Psoas muscle (tissue), 8 donors: Measurements from ENCODE around the gene ACTL9. TPM values are rescaled to one million over a fixed set of nuclear protein-coding genes. Genes with fewer than 3 reads are reported as not detected.

Source experiments
- ATAC-seq, 4 donors: fragments of 200-7000 bp; cut with Tn5 transposase; one replicate each; pipeline ENCODE4 v1.9.1; 2020; ENCODE audit warnings: moderate library complexity in 3 of 4, mild to moderate bottlenecking in 2 of 4
- DNase-seq, 2 donors: peaks; one replicate each; pipeline ENCODE4 v3.0.0-alpha.2; 2020
- H3K27ac ChIP-seq: fragments of 200-600 bp; one replicate; pipeline ENCODE4 v1.8.0; 2022
- H3K27me3 ChIP-seq, 3 donors: fragments of 200-600 bp in 1 of 3; one replicate each; pipeline versions ENCODE4 v1.6.1 to v1.8.0; 2013 to 2022; ENCODE audit warnings: low read length in 2 of 3, mild to moderate bottlenecking in 2 of 3, moderate library complexity in 1 of 3; ENCODE audit not compliant: insufficient read depth in 3 of 3
- H3K36me3 ChIP-seq, 2 donors: fragments of 200-600 bp in 1 of 2; one replicate each; pipeline versions ENCODE4 v1.6.1 to v1.8.0; 2013 to 2022; ENCODE audit warnings: low read depth in 1 of 2, mild to moderate bottlenecking in 1 of 2, moderate library complexity in 1 of 2; ENCODE audit not compliant: insufficient read depth in 1 of 2
- H3K4me1 ChIP-seq: fragments of 200-600 bp; one replicate; pipeline ENCODE4 v1.8.0; 2022
- H3K4me3 ChIP-seq: fragments of 200-600 bp; one replicate; pipeline ENCODE4 v1.8.0; 2022; ENCODE audit warnings: mild to moderate bottlenecking
- H3K9me3 ChIP-seq: fragments of 200-600 bp; one replicate; pipeline ENCODE4 v1.8.0; 2022
- WGBS, 3 donors: extraction: QIAGEN DNeasy Blood & Tissue Kit; methylation state at CpG; one replicate each; pipeline versions ENCODE4 v1.1.6 to v1.1.7; 2013; 5-methylcytosine and 5-hydroxymethylcytosine counted together
- intact Hi-C, 2 donors: fragments of 100-400 bp; cut with DNase I; formaldehyde crosslinking; loops; one replicate each; pipeline versions ENCODE4 v1.11.0 to v1.14.2; 2022
- polyA plus RNA-seq, 3 donors: library from polyadenylated mRNA; stranded (reverse); fragments of 200-250 nt; gene quantifications; one replicate each; pipeline ENCODE4 v1.2.3, GENCODE V29; 2013
- total RNA-seq, 4 donors: library from RNA; stranded (reverse); fragmentation: NEBNext Ultra II Directional in 2 of 4; extraction: Animal tissue kit (Norgen Biotek cat#: 25700) in 2 of 4; gene quantifications; one replicate each; pipeline versions ENCODE4 v1.2.1 to v1.2.4, GENCODE V29; 2021 to 2023
- TF ChIP-seq, protein P1 (sequence below): fragments of 200-600 bp; IDR thresholded peaks from one replicate; pipeline ENCODE4 v1.8.0; 2022; ENCODE audit warnings: antibody characterized with exemption
- donor health status: healthy with polysubstance abuse.
- donor health status: DM: no; HTN: no; CAD: no; lungs with moderate emphysema.
- donor health status: Bipolar disorder and iron deficiency.
- donor health status: healthy.
- donor health status: DM: yes; HTN: yes; CAD: no.
- donor health status: DM: no; HTN: no; CAD: no.
- donor health status: DM: no; HTN: no; CAD: no.
- donor health status: DM: yes; HTN: yes; CAD: no.

Gene ACTL9
- total and polyA plus RNA-seq, 7 donors: not detected

DNA sequence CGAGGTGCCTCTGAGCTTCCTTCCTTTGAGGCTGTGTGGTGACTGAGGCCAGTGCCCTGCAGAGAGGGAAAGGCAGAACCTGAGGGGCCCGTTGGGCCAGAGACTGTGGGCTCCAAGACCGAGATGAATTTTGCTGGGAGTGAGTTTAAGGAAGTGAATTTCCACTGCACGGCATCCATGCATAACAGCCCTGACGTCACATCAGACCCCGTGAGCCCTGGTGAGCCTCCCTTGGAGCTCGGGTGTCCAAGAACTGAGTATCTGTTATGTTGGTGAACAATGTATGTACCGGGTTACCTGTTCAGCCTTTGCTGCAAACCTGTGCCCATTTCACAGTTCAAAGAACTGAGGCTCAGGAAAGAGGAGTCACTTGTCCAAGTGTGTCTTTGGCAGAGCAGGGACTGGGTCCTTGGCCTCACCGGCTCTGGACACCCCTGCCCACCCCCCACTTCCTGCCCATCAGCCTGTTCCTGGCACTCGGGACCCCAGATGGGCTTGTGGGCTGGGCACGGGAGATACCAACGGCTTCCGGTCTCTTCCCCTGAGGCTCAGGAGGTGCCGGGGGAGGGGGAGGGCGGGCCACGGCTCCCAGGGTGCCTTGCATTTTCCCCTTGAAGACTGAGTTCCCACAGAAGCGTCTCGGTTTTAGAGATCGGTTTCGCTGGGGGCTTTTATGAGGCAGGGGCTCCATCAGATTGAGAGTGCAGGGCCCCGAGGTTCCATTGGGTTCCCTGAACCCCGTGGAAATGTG, 34.5 kb downstream of the ACTL9 start:
- Histone ChIP-seq H3K27me3 (peaks cover 0 to 2% (median 0%) of the 10 kb centered on the region in 3 donors), H3K9me3 (no peaks in the 10 kb centered on the region), H3K27ac (no peak overlapping the region), H3K36me3 (no peaks in the 10 kb centered on the region), H3K4me1 (no peaks in the 10 kb centered on the region), H3K4me3 (no peak overlapping the region)
- TF ChIP-seq, protein P1, sequence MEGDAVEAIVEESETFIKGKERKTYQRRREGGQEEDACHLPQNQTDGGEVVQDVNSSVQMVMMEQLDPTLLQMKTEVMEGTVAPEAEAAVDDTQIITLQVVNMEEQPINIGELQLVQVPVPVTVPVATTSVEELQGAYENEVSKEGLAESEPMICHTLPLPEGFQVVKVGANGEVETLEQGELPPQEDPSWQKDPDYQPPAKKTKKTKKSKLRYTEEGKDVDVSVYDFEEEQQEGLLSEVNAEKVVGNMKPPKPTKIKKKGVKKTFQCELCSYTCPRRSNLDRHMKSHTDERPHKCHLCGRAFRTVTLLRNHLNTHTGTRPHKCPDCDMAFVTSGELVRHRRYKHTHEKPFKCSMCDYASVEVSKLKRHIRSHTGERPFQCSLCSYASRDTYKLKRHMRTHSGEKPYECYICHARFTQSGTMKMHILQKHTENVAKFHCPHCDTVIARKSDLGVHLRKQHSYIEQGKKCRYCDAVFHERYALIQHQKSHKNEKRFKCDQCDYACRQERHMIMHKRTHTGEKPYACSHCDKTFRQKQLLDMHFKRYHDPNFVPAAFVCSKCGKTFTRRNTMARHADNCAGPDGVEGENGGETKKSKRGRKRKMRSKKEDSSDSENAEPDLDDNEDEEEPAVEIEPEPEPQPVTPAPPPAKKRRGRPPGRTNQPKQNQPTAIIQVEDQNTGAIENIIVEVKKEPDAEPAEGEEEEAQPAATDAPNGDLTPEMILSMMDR: no peak
- WGBS, 3 donors: 29 to 31% (median 29%) methylated on average over 22 of the region's 22 CpGs
- intact Hi-C loops: no loop called here
- ATAC-seq (no peak), DNase-seq (no peak)

DNA sequence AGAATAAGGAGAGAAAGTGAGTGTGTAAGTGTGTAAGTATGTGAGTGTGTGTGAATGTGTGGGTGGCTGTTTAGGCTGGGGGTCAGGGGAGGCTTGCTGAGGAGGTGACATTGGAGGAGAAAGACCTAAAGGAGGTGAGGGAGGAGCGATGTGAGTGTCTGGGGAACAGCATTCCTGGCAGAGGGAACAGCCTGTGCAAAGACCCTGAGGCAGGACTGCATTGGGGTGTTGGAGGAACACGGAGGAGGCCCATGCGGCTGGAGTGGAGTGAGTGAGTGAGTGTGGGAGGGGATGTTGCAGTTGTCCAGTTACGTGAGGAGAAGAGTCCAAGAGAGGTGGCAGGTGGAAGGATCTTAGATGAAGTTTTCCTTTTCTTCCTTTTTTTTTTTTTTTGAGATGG, 36.3 kb downstream of the ACTL9 start:
- Histone ChIP-seq H3K4me1 (no peaks in the 10 kb centered on the region), H3K4me3 (no peak overlapping the region), H3K36me3 (no peaks in the 10 kb centered on the region), H3K9me3 (no peaks in the 10 kb centered on the region), H3K27me3 (peaks cover 0 to 5% (median 0%) of the 10 kb centered on the region in 3 donors), H3K27ac (no peak overlapping the region)
- TF ChIP-seq, protein P1: no peak
- 70 to 74% (median 73%) methylated on average over 4 of the region's 4 CpGs for WGBS, 3 donors
- ATAC-seq (no peak), DNase-seq (no peak)
- intact Hi-C loops: no loop called here

DNA sequence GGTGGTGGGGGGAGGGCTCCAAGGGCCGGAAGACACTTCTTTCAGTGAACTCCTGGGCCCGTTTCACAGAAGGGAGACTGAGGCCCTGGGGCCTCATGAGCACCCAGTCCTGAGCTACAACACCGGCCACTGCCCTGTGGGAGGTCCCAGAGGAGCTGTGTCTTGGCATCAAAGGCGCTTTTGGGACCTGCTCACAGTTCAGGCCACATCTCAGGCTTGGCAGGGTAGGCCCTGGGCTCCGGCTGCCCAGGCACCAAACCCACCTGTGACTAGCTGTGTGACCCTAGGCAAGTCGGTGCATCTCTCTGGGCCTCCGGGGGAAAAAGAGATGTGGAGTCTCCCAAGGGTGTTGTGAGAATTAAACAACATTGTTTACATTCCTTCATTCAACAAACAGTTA, 38.7 kb downstream of the ACTL9 start:
- Histone ChIP-seq H3K36me3 (no peaks in the 10 kb centered on the region), H3K9me3 (no peaks in the 10 kb centered on the region), H3K27me3 (peaks cover 0 to 5% (median 0%) of the 10 kb centered on the region in 3 donors), H3K4me1 (no peaks in the 10 kb centered on the region), H3K27ac (no peak overlapping the region), H3K4me3 (no peak overlapping the region)
- no peak for ATAC-seq
- DNase-seq: no peak
- intact Hi-C loops: no loop called here
- 60 to 67% (median 65%) methylated on average over 7 of the region's 7 CpGs for WGBS, 3 donors
- TF ChIP-seq, protein P1: no peak

DNA sequence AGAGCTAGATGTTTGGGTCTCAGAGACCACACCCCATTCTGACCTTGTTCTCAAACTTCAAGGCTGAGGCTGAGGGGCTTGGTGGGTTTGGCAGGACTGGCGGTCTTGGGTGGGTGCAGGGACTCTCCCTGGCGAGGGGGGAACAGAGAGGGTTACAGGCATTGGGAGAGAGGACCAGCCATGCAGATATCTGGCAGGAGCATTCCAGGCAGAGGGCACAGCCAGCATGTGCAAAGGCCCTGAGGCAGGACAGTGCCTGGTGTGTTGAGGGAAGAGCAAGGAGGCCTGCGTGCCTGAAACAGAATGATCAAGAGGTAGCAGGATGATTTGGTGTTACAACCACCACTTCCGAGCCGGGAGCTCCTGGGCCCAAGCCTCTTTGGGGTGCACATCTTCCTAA, 40.7 kb downstream of the ACTL9 start:
- H3K36me3 ChIP-seq: no peaks in the 10 kb centered on the region
- ATAC-seq (no peak), DNase-seq (no peak)
- no peak overlapping the region for H3K4me3 ChIP-seq
- no peaks in the 10 kb centered on the region for H3K9me3 ChIP-seq
- TF ChIP-seq, protein P1: no peak
- WGBS, 3 donors: 81 to 86% (median 85%) methylated on average over 5 of the region's 5 CpGs
- intact Hi-C loops: no loop called here
- H3K27ac ChIP-seq: no peak overlapping the region
- H3K4me1 ChIP-seq: no peaks in the 10 kb centered on the region
- peaks cover 0 to 8% (median 0%) of the 10 kb centered on the region in 3 donors for H3K27me3 ChIP-seq
